ENCODE data around the gene ZBTB16.

- TF ChIP-seq EZH2 (optimal IDR thresholded peaks at IDR 0.05; ENCODE audit: low read depth, low read length) (no peak), CTCF (IDR thresholded peaks at IDR 0.05; ENCODE audit: low read length) (no peak), EZH2phosphoT487 (IDR thresholded peaks at IDR 0.05; ENCODE audit: low read length) (no peak)
Observed at GRCh38 chr11:114031246-114031966, 28.1 kb upstream of the ZBTB16 start.

All from MM.1S (cell line).